GM12878 (cell line): ENCODE data around the gene ELP2. TPM values are rescaled to one million over a fixed set of nuclear protein-coding genes. Genes with fewer than 3 reads are reported as not detected.

ENCODE experiments used
- ATAC-seq: fragments of 200-7000 bp; cut with Tn5 transposase; 3 replicates; pipeline ENCODE4 v1.9.1; 2020; ENCODE audit warnings: mild to moderate bottlenecking, moderate library complexity
- BruUV-seq: library from RNA; stranded (reverse); fragments of 400-500 nt; replicated peaks from 2 replicates; lab custom pipeline; 2021; lab: Mats Ljungman, UMichigan
- CTCF ChIA-PET: fragments of 300-600 bp; sonication (Branson Sonifier 250); formaldehyde crosslinking; extraction: SDS; loops from one replicate; lab custom pipeline; 2021; ENCODE audit warnings: inconsistent platforms; lab: Yijun Ruan, JAX
- POLR2A ChIA-PET: fragments of 350-600 bp; formaldehyde crosslinking; extraction: SDS; loops from one replicate; lab custom pipeline; 2021; ENCODE audit warnings: inconsistent platforms; lab: Charles Lee
- RAD21 ChIA-PET: fragments of 300-600 bp; sonication (Branson Sonifier 250); formaldehyde crosslinking; loops from one replicate; lab custom pipeline; 2023; ENCODE audit warnings: antibody characterized with exemption; ENCODE audit not compliant: unreplicated experiment; lab: Charles Lee
- SMC1A ChIA-PET: fragments of 300-600 bp; sonication (Branson Sonifier 250); formaldehyde crosslinking; loops from one replicate; lab custom pipeline; 2023; ENCODE audit not compliant: unreplicated experiment, uncharacterized antibody; lab: Charles Lee
- DNase-seq: peaks from one replicate; pipeline ENCODE4 v3.0.0-alpha.2; 2011; ENCODE audit warnings: low read depth, low spot score
- FAIRE-seq: peaks from 3 replicates; lab custom pipeline; 2011; peaks lifted over from hg19 to GRCh38; lab: Jason Lieb, UNC
- H2AFZ ChIP-seq: 2 replicates; pipeline ENCODE4 v1.6.0; 2011; ENCODE audit warnings: low read depth, low read length, control low read depth; ENCODE audit not compliant: control insufficient read depth
- H3K27ac ChIP-seq: 2 replicates; pipeline ENCODE4 v1.5.1; 2011; ENCODE audit warnings: control low read depth; ENCODE audit not compliant: control insufficient read depth, insufficient read depth
- H3K27me3 ChIP-seq, 2 experiments: replicated peaks in 1 of 2; 2 replicates each; pipeline versions ENCODE4 v1.6.0 to v1.6.1; 2011; ENCODE audit warnings: low read length in 1 of 2; ENCODE audit not compliant: control insufficient read depth in 2 of 2, insufficient read depth in 2 of 2
- H3K36me3 ChIP-seq, 2 experiments: 2 replicates each; pipeline ENCODE4 v1.5.1; 2011; ENCODE audit warnings: low read length in 1 of 2; ENCODE audit not compliant: control insufficient read depth in 2 of 2, insufficient read depth in 2 of 2
- H3K4me1 ChIP-seq: 2 replicates; pipeline ENCODE4 v1.6.1; 2011; ENCODE audit warnings: mild to moderate bottlenecking, low read length, moderate library complexity, mixed read lengths; ENCODE audit not compliant: control insufficient read depth, insufficient read depth
- H3K4me2 ChIP-seq: 2 replicates; pipeline ENCODE4 v1.6.0; 2011; ENCODE audit warnings: control low read depth; ENCODE audit not compliant: control insufficient read depth, insufficient read depth
- H3K4me3 ChIP-seq: fragments of 200-600 bp; sonication (generic); 2 replicates; pipeline ENCODE4 v1.5.1; 2016
- H3K79me2 ChIP-seq: 2 replicates; pipeline ENCODE4 v1.6.0; 2011; ENCODE audit warnings: low read length; ENCODE audit not compliant: control insufficient read depth, insufficient read depth
- H3K9ac ChIP-seq: 2 replicates; pipeline ENCODE4 v1.8.0; 2011; ENCODE audit warnings: low read length, control low read depth, mixed read lengths; ENCODE audit not compliant: control insufficient read depth, insufficient read depth
- H3K9me3 ChIP-seq: replicated peaks from 3 replicates; pipeline ENCODE4 v1.5.1; 2011; ENCODE audit warnings: mild to moderate bottlenecking, low read length; ENCODE audit not compliant: control insufficient read depth, insufficient read depth
- H4K20me1 ChIP-seq: 2 replicates; pipeline ENCODE4 v1.6.0; 2011; ENCODE audit not compliant: control insufficient read depth, insufficient read depth
- BHLHE40 ChIP-seq, 2 experiments: fragments of 450-650 bp in 1 of 2; IDR thresholded peaks; 2 replicates each; pipeline ENCODE4 v1.6.1; 2011 to 2017; ENCODE audit warnings: low read depth in 2 of 2, borderline replicate concordance in 1 of 2, improper control_type of control experiment in 1 of 2, low read length in 1 of 2, mild to moderate bottlenecking in 1 of 2
- CREM ChIP-seq: IDR thresholded peaks from 2 replicates; pipeline ENCODE4 v1.6.1; 2014; ENCODE audit warnings: antibody characterized with exemption, low read depth
- CTCF ChIP-seq, 3 experiments: IDR thresholded peaks in 2 of 3; conservative IDR thresholded peaks in 1 of 3; 2 replicates each; pipeline ENCODE4 v1.5.1; 2011; ENCODE audit warnings: low read depth in 3 of 3, low read length in 3 of 3, mild to moderate bottlenecking in 3 of 3, control low read depth in 2 of 3, moderate library complexity in 2 of 3, inconsistent platforms in 1 of 3, mixed read lengths in 1 of 3; ENCODE audit not compliant: control insufficient read depth in 2 of 3, insufficient read depth in 1 of 3; ENCODE audit errors: extremely low read depth in 1 of 3
- EED ChIP-seq: sonication (generic); IDR thresholded peaks from 2 replicates; pipeline ENCODE4 v1.6.1; 2016; ENCODE audit warnings: antibody characterized with exemption, low read depth
- FOXK2 ChIP-seq: fragments of 450-650 bp; IDR thresholded peaks from 2 replicates; pipeline ENCODE4 v1.6.1; 2017; ENCODE audit warnings: mild to moderate bottlenecking, moderate library complexity
- GABPA ChIP-seq: IDR thresholded peaks from 2 replicates; pipeline ENCODE4 v1.6.1; 2014; ENCODE audit warnings: antibody characterized with exemption, low read depth, mild to moderate bottlenecking, inconsistent platforms
- MYB ChIP-seq: fragments of 150-350 bp; IDR thresholded peaks from 2 replicates; pipeline ENCODE4 v1.6.1; 2014; ENCODE audit warnings: mild to moderate bottlenecking, low read depth, low read length, borderline replicate concordance
- NFIC ChIP-seq: IDR thresholded peaks from 2 replicates; pipeline ENCODE4 v1.6.1; 2012; ENCODE audit warnings: low read depth, mild to moderate bottlenecking, inconsistent platforms, low read length, moderate library complexity
- RFX5 ChIP-seq: IDR thresholded peaks from 2 replicates; pipeline ENCODE4 v1.6.1; 2011; ENCODE audit warnings: low read depth, low read length, improper control_type of control experiment
- SIX5 ChIP-seq: IDR thresholded peaks from 2 replicates; pipeline ENCODE4 v1.6.1; 2011; ENCODE audit warnings: mild to moderate bottlenecking, low read depth, low read length, moderate library complexity; ENCODE audit not compliant: severe bottlenecking
- SPI1 ChIP-seq: IDR thresholded peaks from 2 replicates; pipeline ENCODE4 v1.6.1; 2011; ENCODE audit warnings: low read depth, mild to moderate bottlenecking, low read length, moderate library complexity, borderline replicate concordance; ENCODE audit not compliant: insufficient read depth
- STAT3 ChIP-seq: IDR thresholded peaks from 2 replicates; pipeline ENCODE4 v1.6.1; 2011; ENCODE audit warnings: low read depth, low read length, improper control_type of control experiment
- TARDBP ChIP-seq: IDR thresholded peaks from 2 replicates; pipeline ENCODE4 v1.6.1; 2016; ENCODE audit warnings: borderline replicate concordance
- ZBTB4 ChIP-seq: fragments of 450-650 bp; formaldehyde crosslinking; IDR thresholded peaks from 2 replicates; pipeline ENCODE4 v1.4.0; 2022; ENCODE audit warnings: mild to moderate bottlenecking, moderate library complexity
- WGBS: methylation state at CpG from one replicate; pipeline ENCODE4 v1.1.6; 2016; ENCODE audit warnings: low lambda C conversion rate; ENCODE audit not compliant: insufficient replicate concordance, insufficient coverage; ENCODE audit errors: missing lambda C conversion rate; 5-methylcytosine and 5-hydroxymethylcytosine counted together
- in situ Hi-C: fragments of 300-500 bp; cut with MboI; formaldehyde crosslinking; loops from 9 replicates; pipeline ENCODE4 v1.14.3; 2018; ENCODE audit warnings: mixed read lengths
- intact Hi-C: fragments of 100-400 bp; cut with micrococcal nuclease; formaldehyde crosslinking; loops from one replicate; pipeline ENCODE4 v1.14.2; 2022; ENCODE audit not compliant: unreplicated experiment
- polyA plus RNA-seq, 11 experiments: library from polyadenylated mRNA; depleted of rRNA in 4 of 11; unstranded in 6 of 11; stranded (reverse) in 5 of 11; fragments of >200 nt; fragmentation: Nextera tagmentation in 4 of 11; fragmentation: Illumina TruSeq in 1 of 11; extraction: Ambion mirVana in 4 of 11; extraction: Trizol in 1 of 11; gene quantifications; 1 replicate in 1 of 11; 2 replicates in 10 of 11; pipeline versions ENCODE4 v1.2.1 to v1.2.3, GENCODE V29; 2011 to 2016; ENCODE audit warnings: inconsistent platforms in 2 of 11, missing spikeins in 2 of 11, low read depth in 1 of 11
- total RNA-seq, 4 experiments: library from RNA; depleted of rRNA in 3 of 4; stranded (reverse); fragments of >200 nt in 3 of 4; fragmentation: Illumina TruSeq in 1 of 4; extraction: Trizol in 1 of 4; gene quantifications; 2 replicates each; pipeline versions ENCODE4 v1.2.1 to v1.2.3, GENCODE V29; 2013 to 2021
- TF ChIP-seq, protein P1 (sequence below): fragments of 450-650 bp; IDR thresholded peaks from 2 replicates; pipeline ENCODE4 v1.6.1; 2017; ENCODE audit warnings: mild to moderate bottlenecking, moderate library complexity

ELP2 gene
- total and polyA plus RNA-seq, 10 of the 15 experiments (the other 5 are each of a cell fraction or from before 2014, with no cell fraction given) = 56.9 to 134 (median 88.5) TPM

DNA sequence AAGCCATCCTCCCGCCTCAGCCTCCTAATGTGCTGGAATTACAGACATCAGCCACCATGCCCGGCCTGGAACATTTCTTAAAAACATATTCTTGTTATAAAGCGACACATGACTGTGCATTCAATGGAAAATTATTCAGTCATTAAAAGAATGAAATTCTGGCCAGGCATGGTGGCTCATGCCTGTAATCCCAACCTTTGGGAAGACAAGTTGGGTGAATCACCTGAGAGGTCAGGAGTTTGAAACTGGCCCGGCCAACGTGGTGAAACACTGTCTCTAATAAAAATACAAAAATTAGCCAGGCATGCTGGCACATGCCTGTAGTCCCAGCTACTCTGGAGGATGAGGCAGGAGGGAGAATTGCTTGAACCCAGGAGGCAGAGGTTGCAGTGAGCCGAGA lies 40.7 kb upstream of the ELP2 start:
- intact Hi-C loops (no loop called here), in situ Hi-C loops (no loop called here)
- Histone ChIP-seq H3K9ac (no peak overlapping the region), H3K4me1 (no peaks in the 10 kb centered on the region), H3K4me3 (no peak overlapping the region), H3K79me2 (no peaks in the 10 kb centered on the region), H3K27me3 (no peaks in the 10 kb centered on the region), H3K4me2 (no peak overlapping the region), H3K36me3 (no peaks in the 10 kb centered on the region), H2AFZ (no peak overlapping the region), H4K20me1 (no peaks in the 10 kb centered on the region), H3K9me3 (no peaks in the 10 kb centered on the region; the same call in 2 of the 3 replicates), H3K27ac (no peak overlapping the region)
- SMC1A ChIA-PET = interaction anchor here (0.7 kb wide), 1 partner anchor 123 kb away, joined by 3 read pairs; no protein-coding TSS in a partner anchor
- FAIRE-seq = no peak
- ATAC-seq = no peak
- no TSS peak for BruUV-seq
- CTCF ChIA-PET = no interaction called here
- no peak for DNase-seq
- WGBS = 36% methylated on average over 6 of the region's 6 CpGs
- RAD21 ChIA-PET = no interaction called here
- POLR2A ChIA-PET = interaction anchor here (0.6 to 0.7 kb wide), 2 partner anchors 70 to 192 kb away, joined by 3 to 7 read pairs; no protein-coding TSS in a partner anchor
- TF ChIP-seq CTCF (IDR thresholded peaks at IDR 0.05 in 2 of 3, conservative IDR thresholded peaks at IDR 0.05 in 1 of 3; ENCODE audit: control insufficient read depth in 2 of 3, extremely low read depth in 1 of 3, insufficient read depth in 1 of 3, low read depth in 3 of 3, low read length in 3 of 3) = no peak
- TF ChIP-seq SPI1 = no peak
- TF ChIP-seq RFX5 = no peak
- no peak for TF ChIP-seq TARDBP
- no peak for TF ChIP-seq EED
- no peak for TF ChIP-seq CREM
- TF ChIP-seq FOXK2 = no peak
- TF ChIP-seq STAT3 = no peak
- no peak for TF ChIP-seq SIX5
- no peak for TF ChIP-seq MYB
- TF ChIP-seq ZBTB4 (CRISPR knock-in tag) = no peak
- no peak for TF ChIP-seq BHLHE40 (IDR thresholded peaks at IDR 0.05; ENCODE audit: borderline replicate concordance in 1 of 2, low read depth in 2 of 2, low read length in 1 of 2)
- no peak for TF ChIP-seq GABPA
- TF ChIP-seq NFIC = no peak
- TF ChIP-seq, protein P1, sequence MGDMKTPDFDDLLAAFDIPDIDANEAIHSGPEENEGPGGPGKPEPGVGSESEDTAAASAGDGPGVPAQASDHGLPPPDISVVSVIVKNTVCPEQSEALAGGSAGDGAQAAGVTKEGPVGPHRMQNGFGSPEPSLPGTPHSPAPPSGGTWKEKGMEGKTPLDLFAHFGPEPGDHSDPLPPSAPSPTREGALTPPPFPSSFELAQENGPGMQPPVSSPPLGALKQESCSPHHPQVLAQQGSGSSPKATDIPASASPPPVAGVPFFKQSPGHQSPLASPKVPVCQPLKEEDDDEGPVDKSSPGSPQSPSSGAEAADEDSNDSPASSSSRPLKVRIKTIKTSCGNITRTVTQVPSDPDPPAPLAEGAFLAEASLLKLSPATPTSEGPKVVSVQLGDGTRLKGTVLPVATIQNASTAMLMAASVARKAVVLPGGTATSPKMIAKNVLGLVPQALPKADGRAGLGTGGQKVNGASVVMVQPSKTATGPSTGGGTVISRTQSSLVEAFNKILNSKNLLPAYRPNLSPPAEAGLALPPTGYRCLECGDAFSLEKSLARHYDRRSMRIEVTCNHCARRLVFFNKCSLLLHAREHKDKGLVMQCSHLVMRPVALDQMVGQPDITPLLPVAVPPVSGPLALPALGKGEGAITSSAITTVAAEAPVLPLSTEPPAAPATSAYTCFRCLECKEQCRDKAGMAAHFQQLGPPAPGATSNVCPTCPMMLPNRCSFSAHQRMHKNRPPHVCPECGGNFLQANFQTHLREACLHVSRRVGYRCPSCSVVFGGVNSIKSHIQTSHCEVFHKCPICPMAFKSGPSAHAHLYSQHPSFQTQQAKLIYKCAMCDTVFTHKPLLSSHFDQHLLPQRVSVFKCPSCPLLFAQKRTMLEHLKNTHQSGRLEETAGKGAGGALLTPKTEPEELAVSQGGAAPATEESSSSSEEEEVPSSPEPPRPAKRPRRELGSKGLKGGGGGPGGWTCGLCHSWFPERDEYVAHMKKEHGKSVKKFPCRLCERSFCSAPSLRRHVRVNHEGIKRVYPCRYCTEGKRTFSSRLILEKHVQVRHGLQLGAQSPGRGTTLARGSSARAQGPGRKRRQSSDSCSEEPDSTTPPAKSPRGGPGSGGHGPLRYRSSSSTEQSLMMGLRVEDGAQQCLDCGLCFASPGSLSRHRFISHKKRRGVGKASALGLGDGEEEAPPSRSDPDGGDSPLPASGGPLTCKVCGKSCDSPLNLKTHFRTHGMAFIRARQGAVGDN = no peak
